GM12891 (cell line): ENCODE results near the gene SLC12A1.

Experiments used
- PAX5 ChIP-seq: IDR thresholded peaks from 2 replicates; pipeline ENCODE4 v1.6.1; 2011; ENCODE audit warnings: low read length, moderate library complexity, mild to moderate bottlenecking; ENCODE audit not compliant: insufficient read depth, severe bottlenecking
- POLR2A ChIP-seq: IDR thresholded peaks from 2 replicates; pipeline ENCODE4 v1.6.1; 2011; ENCODE audit warnings: low read depth, low read length, control low read depth
- POLR2AphosphoS5 ChIP-seq: IDR thresholded peaks from 2 replicates; pipeline ENCODE4 v1.6.1; 2011; ENCODE audit warnings: low read depth, low read length, control low read depth
- TAF1 ChIP-seq: IDR thresholded peaks from 2 replicates; pipeline ENCODE4 v1.6.1; 2011; ENCODE audit warnings: low read depth, low read length, control low read depth

DNA sequence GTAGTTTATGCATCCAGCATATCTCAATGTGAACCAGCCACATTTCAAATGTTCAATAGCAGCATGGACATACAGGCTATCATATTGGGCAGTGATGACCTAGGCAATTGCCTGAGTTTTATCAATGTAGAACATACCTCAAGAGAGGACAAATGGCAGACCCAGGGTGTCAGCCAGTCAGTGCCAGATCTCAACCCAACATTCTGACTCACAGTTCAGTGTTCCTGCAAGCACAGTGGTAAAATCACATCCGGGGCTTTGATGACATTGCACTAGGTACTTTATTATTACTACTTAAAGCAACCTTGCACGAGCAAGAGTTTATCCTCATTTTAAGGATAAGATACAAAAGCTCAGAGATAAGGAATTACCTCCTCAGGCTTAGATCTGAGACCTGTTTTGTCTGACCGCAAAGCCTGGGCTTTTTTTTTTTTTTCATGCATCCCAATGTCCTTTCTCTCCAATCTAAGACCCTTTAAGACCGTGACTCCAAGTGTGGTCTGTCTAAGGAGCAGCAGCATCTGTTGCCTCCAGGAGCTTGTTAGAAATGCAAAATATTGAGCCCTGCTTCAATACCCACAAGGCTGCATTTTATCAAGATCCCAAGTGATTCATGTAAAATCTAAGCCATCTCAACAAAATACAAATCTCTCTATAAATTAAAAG lies 60.1 kb downstream of the SLC12A1 start:
- TF ChIP-seq PAX5 (no peak), POLR2AphosphoS5 (no peak), POLR2A (no peak), TAF1 (no peak)
